Measurements from ENCODE around the gene ZIC3. TPM values are rescaled to one million over a fixed set of nuclear protein-coding genes. Genes with fewer than 3 reads are reported as not detected.

ZIC3 gene
- not detected for total RNA-seq

GRCh38 chrX:137565921-137566745, at the start of gene ZIC3:
ZIC3 (plus strand) TSS chrX:137566127; CDS start chrX:137566692, 565 bp downstream.
- peaks cover 20% of the 10 kb centered on the region for H3K4me1 ChIP-seq
- TF ChIP-seq CTCF (IDR thresholded peaks at IDR 0.05) (no peak), POLR2AphosphoS5 (IDR thresholded peaks at IDR 0.05; ENCODE audit: insufficient read depth in 1 of 2, low read depth in 1 of 2) (no peak), POLR2A (IDR thresholded peaks at IDR 0.05) (no peak)
- H3K36me3 ChIP-seq = no peaks in the 10 kb centered on the region
- intact Hi-C loops (cut with DNase I) = no loop called here
- no peak within 1 kb of the TSS for H3K27ac ChIP-seq
- H3K4me3 ChIP-seq = peak within 1 kb of the TSS; percentile 52 to 56
- H3K27me3 ChIP-seq = peaks cover 9% of the 10 kb centered on the region
- DNase-seq (ENCODE audit: extremely low spot score in 2 of 2) = no peak
- H3K9me3 ChIP-seq = no peaks in the 10 kb centered on the region

GRCh38 chrX:137519459-137519858, 46.5 kb upstream of the ZIC3 start:
- Histone ChIP-seq H3K4me1 (no peaks in the 10 kb centered on the region), H3K4me3 (no peak overlapping the region)
- no peak for TF ChIP-seq POLR2A (IDR thresholded peaks at IDR 0.05)

GRCh38 chrX:137545711-137546651, 19.9 kb upstream of the ZIC3 start:
- no peak for DNase-seq (ENCODE audit: extremely low spot score in 2 of 2)
- intact Hi-C loops (cut with DNase I) = no loop called here
- Histone ChIP-seq H3K9me3 (no peaks in the 10 kb centered on the region), H3K4me1 (no peaks in the 10 kb centered on the region), H3K36me3 (no peaks in the 10 kb centered on the region), H3K27ac (no peak overlapping the region), H3K27me3 (no peaks in the 10 kb centered on the region), H3K4me3 (no peak overlapping the region)
- TF ChIP-seq POLR2AphosphoS5 (IDR thresholded peaks at IDR 0.05; ENCODE audit: insufficient read depth in 1 of 2, low read depth in 1 of 2) = no peak
- TF ChIP-seq POLR2A (IDR thresholded peaks at IDR 0.05) = no peak
- no peak for TF ChIP-seq CTCF (IDR thresholded peaks at IDR 0.05)

More at GRCh38 chrX:137519459-137519858, 46.5 kb upstream of the ZIC3 start:
- no peaks in the 10 kb centered on the region for H3K9me3 ChIP-seq
- no peaks in the 10 kb centered on the region for H3K36me3 ChIP-seq
- no peaks in the 10 kb centered on the region for H3K27me3 ChIP-seq
- DNase-seq (ENCODE audit: extremely low spot score in 2 of 2) = no peak
- intact Hi-C loops (cut with DNase I) = no loop called here
- no peak overlapping the region for H3K27ac ChIP-seq

- DNase-seq (ENCODE audit: extremely low spot score in 2 of 2) = no peak
- H3K27me3 ChIP-seq = no peaks in the 10 kb centered on the region
- intact Hi-C loops (cut with DNase I) = no loop called here
- no peaks in the 10 kb centered on the region for H3K4me1 ChIP-seq
- no peaks in the 10 kb centered on the region for H3K36me3 ChIP-seq
- TF ChIP-seq POLR2AphosphoS5 (IDR thresholded peaks at IDR 0.05; ENCODE audit: insufficient read depth in 1 of 2, low read depth in 1 of 2) (no peak), CTCF (IDR thresholded peaks at IDR 0.05) (no peak), POLR2A (IDR thresholded peaks at IDR 0.05) (no peak)
- no peaks in the 10 kb centered on the region for H3K9me3 ChIP-seq
- no peak overlapping the region for H3K27ac ChIP-seq
- no peak overlapping the region for H3K4me3 ChIP-seq
These were observed 18.6 kb upstream of the ZIC3 start for GRCh38 chrX:137547291-137547690.

GRCh38 chrX:137548261-137548660, 17.7 kb upstream of the ZIC3 start:
- TF ChIP-seq POLR2A (IDR thresholded peaks at IDR 0.05) (no peak), POLR2AphosphoS5 (IDR thresholded peaks at IDR 0.05; ENCODE audit: insufficient read depth in 1 of 2, low read depth in 1 of 2) (no peak), CTCF (IDR thresholded peaks at IDR 0.05) (no peak)
- DNase-seq (ENCODE audit: extremely low spot score in 2 of 2) = no peak
- intact Hi-C loops (cut with DNase I) = no loop called here

More at GRCh38 chrX:137548261-137548660, 17.7 kb upstream of the ZIC3 start:
- Histone ChIP-seq H3K4me1 (no peaks in the 10 kb centered on the region), H3K27ac (no peak overlapping the region), H3K9me3 (no peaks in the 10 kb centered on the region), H3K27me3 (no peaks in the 10 kb centered on the region), H3K4me3 (no peak overlapping the region), H3K36me3 (no peaks in the 10 kb centered on the region)

All from vagina (tissue), 2 donors.